Measurements from ENCODE around the gene SMURF2.
"Not testable (repeated sequence)": the region's sequence is repeated elsewhere in the genome, so short reads cannot be mapped to it uniquely, and the experiment has no call there.

- not testable (repeated sequence) for TF ChIP-seq CTCF, POLR2A, POLR2AphosphoS5 (IDR thresholded peaks at IDR 0.05)
These were observed 8.9 kb upstream of the SMURF2 start for GRCh38 chr17:64670843-64671590.

Data from breast epithelium (tissue), 3 donors.